Glutamatergic neuron (in vitro differentiated cells): Measurements from ENCODE around the gene MCTP1. TPM values are rescaled to one million over a fixed set of nuclear protein-coding genes. Genes with fewer than 3 reads are reported as not detected.

ENCODE experiments used
- DNase-seq: peaks from one replicate; pipeline ENCODE4 v3.0.0; 2022
- H3K27ac Mint-ChIP-seq: one replicate; pipeline ENCODE4 v1.8.0; 2020; ENCODE audit warnings: mild to moderate bottlenecking, mixed read lengths, inconsistent platforms; ENCODE audit not compliant: unreplicated experiment
- H3K27me3 Mint-ChIP-seq: one replicate; pipeline ENCODE4 v1.8.0; 2020; ENCODE audit warnings: mild to moderate bottlenecking, moderate library complexity, mixed read lengths, inconsistent platforms; ENCODE audit not compliant: unreplicated experiment
- H3K36me3 Mint-ChIP-seq: one replicate; pipeline ENCODE4 v1.8.0; 2020; ENCODE audit warnings: mild to moderate bottlenecking, mixed read lengths, inconsistent platforms; ENCODE audit not compliant: unreplicated experiment
- H3K4me1 Mint-ChIP-seq: one replicate; pipeline ENCODE4 v1.8.0; 2020; ENCODE audit warnings: mild to moderate bottlenecking, low read depth, mixed read lengths, inconsistent platforms; ENCODE audit not compliant: unreplicated experiment
- H3K4me3 Mint-ChIP-seq: one replicate; pipeline ENCODE4 v1.8.0; 2020; ENCODE audit warnings: mild to moderate bottlenecking, mixed read lengths, inconsistent platforms; ENCODE audit not compliant: unreplicated experiment
- H3K9me3 Mint-ChIP-seq: one replicate; pipeline ENCODE4 v1.8.0; 2020; ENCODE audit warnings: mild to moderate bottlenecking, moderate library complexity, mixed read lengths, inconsistent platforms; ENCODE audit not compliant: unreplicated experiment
- CTCF ChIP-seq: fragments of 200-600 bp; sonication (generic); IDR thresholded peaks from one replicate; pipeline ENCODE4 v1.5.0; 2021; ENCODE audit not compliant: partially characterized antibody, unreplicated experiment
- total RNA-seq: library from RNA; stranded (reverse); fragmentation: NEBNext Ultra II Directional; extraction: Animal tissue kit (Norgen Biotek cat#: 25700); gene quantifications from one replicate; pipeline ENCODE4 v1.2.1, GENCODE V29; 2021; ENCODE audit not compliant: unreplicated experiment

The MCTP1 gene
- total RNA-seq, 1 donor from 2014 or later, result 1.7 TPM

GRCh38 chr5:94698197-94698596 is 586.7 kb downstream of the MCTP1 start:
- no peak overlapping the region for H3K4me3 Mint-ChIP-seq
- no peak overlapping the region for H3K27ac Mint-ChIP-seq
- H3K9me3 Mint-ChIP-seq, result no peaks in the 10 kb centered on the region
- TF ChIP-seq CTCF, result no peak
- H3K36me3 Mint-ChIP-seq, result no peaks in the 10 kb centered on the region
- H3K27me3 Mint-ChIP-seq, result no peaks in the 10 kb centered on the region
- no peak for DNase-seq
- no peaks in the 10 kb centered on the region for H3K4me1 Mint-ChIP-seq

- Mint-ChIP-seq H3K4me1 (peaks cover 5% of the 10 kb centered on the region), H3K9me3 (no peaks in the 10 kb centered on the region), H3K27me3 (no peaks in the 10 kb centered on the region), H3K27ac (no peak overlapping the region), H3K36me3 (no peaks in the 10 kb centered on the region), H3K4me3 (no peak overlapping the region)
- no peak for DNase-seq
- no peak for TF ChIP-seq CTCF
Observed at GRCh38 chr5:94694671-94695070, 590.2 kb downstream of the MCTP1 start.

- Mint-ChIP-seq H3K9me3 (no peaks in the 10 kb centered on the region), H3K27me3 (no peaks in the 10 kb centered on the region), H3K4me1 (peaks cover 5% of the 10 kb centered on the region), H3K4me3 (no peak overlapping the region), H3K36me3 (no peaks in the 10 kb centered on the region), H3K27ac (no peak overlapping the region)
- DNase-seq, result no peak
- no peak for TF ChIP-seq CTCF
Observed at GRCh38 chr5:94693845-94694370, 591.0 kb downstream of the MCTP1 start.

GRCh38 chr5:94693043-94693822 is 591.7 kb downstream of the MCTP1 start:
- Mint-ChIP-seq H3K36me3 (no peaks in the 10 kb centered on the region), H3K27ac (no peak overlapping the region), H3K27me3 (no peaks in the 10 kb centered on the region), H3K9me3 (no peaks in the 10 kb centered on the region), H3K4me1 (peaks cover 5% of the 10 kb centered on the region), H3K4me3 (no peak overlapping the region)
- DNase-seq, result no peak
- peak; percentile 28 for TF ChIP-seq CTCF

GRCh38 chr5:94692581-94692980 is 592.3 kb downstream of the MCTP1 start:
- H3K4me1 Mint-ChIP-seq, result peaks cover 5% of the 10 kb centered on the region

More at GRCh38 chr5:94692581-94692980, 592.3 kb downstream of the MCTP1 start:
- H3K27me3 Mint-ChIP-seq, result no peaks in the 10 kb centered on the region
- no peak for TF ChIP-seq CTCF
- no peaks in the 10 kb centered on the region for H3K36me3 Mint-ChIP-seq
- H3K9me3 Mint-ChIP-seq, result no peaks in the 10 kb centered on the region
- no peak overlapping the region for H3K4me3 Mint-ChIP-seq
- no peak overlapping the region for H3K27ac Mint-ChIP-seq
- DNase-seq, result no peak
